ENCODE results near the gene SETD1B.
"Not testable (repeated sequence)": the region's sequence is repeated elsewhere in the genome, so short reads cannot be mapped to it uniquely, and the experiment has no call there.

- TF ChIP-seq CTCF (conservative IDR thresholded peaks at IDR 0.05; ENCODE audit: low read length); EZH2phosphoT487 (IDR thresholded peaks at IDR 0.05; ENCODE audit: borderline replicate concordance): not testable (repeated sequence)
These were observed 65.4 kb downstream of the SETD1B start for GRCh38 chr12:121869229-121869628.
